GM12875 (cell line): ENCODE results near the gene MSI2.

Experiments used
- H3K4me3 ChIP-seq: one replicate; pipeline ENCODE4 v1.5.1; 2011; ENCODE audit warnings: low read depth, low read length, control low read depth
- CTCF ChIP-seq: IDR thresholded peaks from 2 replicates; pipeline ENCODE4 v1.5.1; 2011; ENCODE audit warnings: low read depth, mild to moderate bottlenecking, control low read depth, inconsistent platforms, low read length, moderate library complexity, borderline replicate concordance; ENCODE audit not compliant: insufficient read depth

The MSI2 gene

DNA sequence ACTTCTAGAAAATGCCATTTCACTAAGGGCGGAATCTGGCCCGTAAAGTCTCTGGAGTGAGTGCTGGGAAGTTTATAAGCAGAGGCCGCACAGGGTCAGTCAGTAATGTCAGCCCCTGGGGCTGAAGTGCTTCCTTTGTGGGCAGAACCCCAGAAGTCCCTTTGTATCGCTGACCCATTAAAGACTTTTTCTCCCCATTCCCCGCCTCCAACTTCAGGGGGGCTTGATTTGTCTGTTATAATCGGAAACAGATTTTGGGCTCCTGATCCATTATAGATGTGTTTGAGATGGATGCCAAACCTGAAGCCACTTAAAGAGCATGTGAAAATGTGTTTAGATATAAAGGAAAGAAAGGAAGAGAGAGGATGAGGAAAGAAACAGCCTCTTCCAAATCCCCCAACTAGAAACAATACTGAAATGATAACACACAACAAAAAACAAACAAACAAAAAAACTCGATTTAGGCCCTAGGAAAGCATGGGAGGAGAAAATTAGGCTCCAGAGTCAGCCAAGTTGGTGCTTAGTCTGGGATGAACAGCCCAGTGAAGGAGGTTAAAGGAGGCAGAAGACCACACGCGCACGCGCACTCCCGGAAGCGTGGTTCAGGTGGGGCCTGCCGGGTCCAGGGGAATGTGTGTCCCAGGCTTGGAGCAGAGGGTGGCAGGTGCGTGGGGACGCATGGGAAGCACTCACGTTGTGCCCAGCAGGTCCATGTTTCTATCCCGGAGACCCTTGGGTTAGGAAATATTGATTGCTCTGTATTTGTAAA is 27.1 kb downstream of the MSI2 start:
- no peak overlapping the region for H3K4me3 ChIP-seq
- no peak for TF ChIP-seq CTCF

- TF ChIP-seq CTCF, result no peak
- no peak overlapping the region for H3K4me3 ChIP-seq
Observed at GRCh38 chr17:57284583-57284982, 28.3 kb downstream of the MSI2 start.

DNA sequence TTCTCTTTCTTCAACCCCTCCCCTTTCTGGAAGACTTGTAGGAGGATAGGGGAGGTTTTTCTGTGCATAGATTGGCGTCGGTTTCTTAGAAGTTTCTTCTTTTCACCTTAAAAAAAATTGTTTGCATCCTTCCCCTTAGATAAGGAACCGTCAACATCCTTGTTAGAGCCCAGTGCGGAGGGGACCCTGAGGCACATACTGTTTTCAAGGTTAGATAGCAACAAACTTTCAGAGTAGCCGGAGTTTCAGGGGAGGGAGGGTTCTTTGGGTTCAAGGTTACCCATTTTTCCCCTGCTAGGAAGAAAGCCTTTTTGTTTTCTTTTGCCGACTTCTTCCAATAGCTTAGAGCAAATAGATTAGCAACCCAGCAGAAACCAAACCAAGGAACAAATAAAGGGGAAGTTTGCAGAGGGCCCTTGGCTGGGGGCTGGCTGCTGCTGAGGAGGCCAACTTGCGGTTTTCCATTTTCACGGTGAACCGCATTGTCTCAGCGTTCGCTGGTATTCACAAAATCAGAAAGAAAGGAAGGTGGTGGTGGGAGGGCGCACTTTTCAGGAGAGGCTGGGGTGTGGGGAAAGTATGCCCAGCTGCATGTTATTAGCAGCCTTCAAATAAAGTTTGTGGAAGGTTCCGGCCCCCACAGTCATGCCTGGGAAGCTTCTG is 28.8 kb downstream of the MSI2 start:
- peak overlapping the region; percentile 3 for H3K4me3 ChIP-seq
- TF ChIP-seq CTCF, result no peak

DNA sequence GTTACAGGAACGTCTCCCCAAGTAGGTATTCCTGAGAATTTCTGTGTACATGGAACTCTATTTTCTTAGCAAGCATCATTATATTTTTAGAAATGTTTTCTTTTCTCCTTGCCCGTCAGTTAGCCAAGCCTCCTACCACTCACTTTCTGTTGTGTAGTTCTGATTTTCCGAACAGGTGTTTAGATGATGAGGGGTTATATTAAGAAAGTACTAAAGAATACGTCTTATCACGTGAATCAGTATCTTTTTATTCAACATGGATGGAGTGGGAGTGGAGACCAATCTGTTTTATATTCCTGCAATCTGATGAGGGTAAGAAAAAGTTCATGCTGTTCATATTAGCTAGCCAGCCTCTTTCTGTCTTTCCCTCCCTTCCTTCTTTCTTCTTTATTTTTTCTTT is 29.4 kb downstream of the MSI2 start:
- TF ChIP-seq CTCF, result no peak
- H3K4me3 ChIP-seq, result no peak overlapping the region

DNA sequence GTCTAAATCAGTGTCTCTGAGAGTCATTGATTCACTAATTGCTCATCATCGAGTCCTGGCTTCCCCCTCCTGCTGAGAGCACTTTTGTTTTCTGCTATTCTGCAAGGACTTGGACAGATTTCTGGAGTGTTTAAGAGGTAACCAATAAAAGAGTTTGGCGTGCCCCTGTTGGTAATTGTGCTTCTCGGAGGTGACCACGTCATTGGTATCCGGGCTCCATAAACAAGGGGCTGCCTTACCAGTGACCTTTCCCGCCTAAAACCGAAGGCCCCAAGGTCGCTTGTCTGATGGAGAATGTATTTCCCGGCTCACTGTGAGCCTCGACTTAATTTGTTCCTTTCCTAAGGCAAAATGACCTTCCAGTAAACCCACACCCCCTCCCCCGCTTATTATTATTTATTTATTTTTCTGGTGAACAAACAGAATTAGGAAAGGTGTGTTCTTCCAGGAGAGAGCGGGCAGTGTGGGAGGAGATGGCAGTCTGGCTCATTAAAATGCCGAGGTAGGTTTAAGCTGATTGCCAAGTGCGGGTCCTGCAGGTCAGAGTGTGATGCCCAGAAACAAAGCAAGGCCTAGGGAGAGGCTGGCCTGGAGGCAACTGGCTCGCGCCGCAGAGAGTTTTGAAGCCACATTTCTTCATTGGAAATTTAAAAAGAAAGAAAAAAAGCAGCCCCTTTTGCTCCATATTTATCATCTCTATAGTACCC is 30.2 kb downstream of the MSI2 start:
- no peak for TF ChIP-seq CTCF
- no peak overlapping the region for H3K4me3 ChIP-seq

DNA sequence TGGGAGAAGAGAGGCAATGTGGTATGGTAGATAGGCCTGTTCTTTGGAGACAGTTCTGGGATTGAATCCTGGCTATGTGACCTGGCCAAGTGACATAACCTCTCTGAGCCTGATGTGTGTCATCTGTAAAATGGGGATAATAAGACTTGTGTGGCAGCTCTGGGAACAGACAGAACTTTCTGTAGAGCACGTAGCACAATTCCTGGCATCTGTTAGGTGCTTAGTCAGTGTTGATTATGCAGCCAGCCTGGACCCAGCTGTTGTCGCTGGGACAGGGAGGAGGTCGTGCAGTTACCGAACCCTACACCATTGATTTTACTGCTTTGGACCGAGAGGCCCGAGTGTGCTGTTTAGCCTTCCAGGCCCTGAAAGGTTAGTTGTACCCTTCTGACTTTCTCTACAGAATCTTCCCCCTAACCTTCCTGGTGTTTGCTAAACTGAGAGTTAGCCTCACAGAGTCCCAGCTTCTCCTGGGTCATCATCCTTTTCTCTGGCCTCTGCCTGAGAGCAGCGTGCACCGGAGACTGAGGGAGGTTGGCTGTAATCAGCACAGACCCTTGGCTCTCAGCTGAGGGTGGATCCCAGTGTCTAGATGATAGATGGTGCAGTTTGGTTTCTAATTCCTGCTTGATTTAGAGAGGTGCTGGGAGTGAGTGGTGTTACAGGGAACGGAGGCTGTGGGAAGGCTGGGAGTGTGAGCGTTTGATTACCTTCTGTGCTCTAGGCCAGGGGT is 31.9 kb downstream of the MSI2 start:
- no peak for TF ChIP-seq CTCF
- H3K4me3 ChIP-seq, result no peak overlapping the region

DNA sequence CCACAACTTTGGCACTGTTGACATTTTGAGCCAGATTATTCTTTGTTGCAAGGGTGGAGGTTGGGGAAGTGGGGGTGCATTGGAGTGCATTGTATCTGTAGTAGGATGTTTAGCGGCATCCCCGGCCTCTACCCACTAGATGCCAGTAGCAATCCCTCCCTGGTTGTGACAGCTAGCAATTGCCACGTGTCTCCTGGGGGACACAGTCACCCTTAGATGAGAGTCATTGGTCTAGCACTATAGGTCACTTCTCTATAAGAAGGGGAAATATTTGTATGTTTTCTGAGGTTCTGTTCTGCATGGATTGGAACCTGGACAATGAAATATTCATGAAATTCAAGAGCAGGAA is 32.4 kb downstream of the MSI2 start:
- no peak for TF ChIP-seq CTCF
- H3K4me3 ChIP-seq, result no peak overlapping the region
